ENCODE data around the gene CNDP1. TPM values are rescaled to one million over a fixed set of nuclear protein-coding genes. Genes with fewer than 3 reads are reported as not detected.

Gene CNDP1
- total and polyA plus RNA-seq, 2 donors (not counting 1 experiment from before 2014, with no cell fraction given): 0.19 to 0.57 TPM

DNA sequence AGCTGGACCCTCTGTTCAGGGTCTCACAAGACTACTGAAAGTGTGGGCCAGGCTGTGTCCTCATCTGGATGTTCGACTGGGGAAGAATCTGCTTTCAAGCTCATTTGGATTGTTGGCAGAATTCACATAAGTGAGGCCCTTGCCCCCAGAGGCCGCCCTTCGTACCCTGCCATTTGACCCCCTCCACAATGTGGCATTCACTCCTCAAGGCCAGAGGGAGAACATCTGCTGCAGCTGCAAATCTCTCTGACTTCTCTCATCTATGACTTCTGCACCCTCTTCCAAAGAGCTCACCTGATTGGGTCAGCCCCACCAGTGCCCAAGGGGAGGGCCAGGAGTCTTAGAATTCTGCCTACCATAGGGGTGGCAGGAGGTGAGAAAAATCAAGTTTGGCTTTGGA is 42.0 kb upstream of the CNDP1 start:
- Mint-ChIP-seq H3K4me1 (peaks cover 13% of the 10 kb centered on the region), H3K4me3 (no peak overlapping the region), H3K27ac (no peak overlapping the region), H3K9me3 (ENCODE audit: insufficient read depth) (no peaks in the 10 kb centered on the region), H3K27me3 (peaks cover 6% of the 10 kb centered on the region)
- no peak overlapping the region for H3K4me3 ChIP-seq (ENCODE audit: control extremely low read depth in 1 of 5, extremely low read depth in 1 of 5, insufficient read depth in 1 of 5, low read depth in 2 of 5, low read length in 4 of 5)
- ChIA-PET CTCF (interaction anchor here (1.4 to 5.2 kb wide), 4 partner anchors 138 to 297 kb away, joined by 4 to 75 read pairs (median 20); no protein-coding TSS in a partner anchor), POLR2A (no interaction called here)
- DNase-seq (no peak), ATAC-seq (ENCODE audit: low read depth) (no peak)
- H3K4me1 ChIP-seq (ENCODE audit: control insufficient read depth in 2 of 2, insufficient read depth in 2 of 2, low read length in 2 of 2): peaks cover 9 to 11% of the 10 kb centered on the region in 2 donors
- H2AFZ ChIP-seq (ENCODE audit: insufficient read depth, low read depth, low read length, poor library complexity, severe bottlenecking): no peak overlapping the region
- H3K9me3 ChIP-seq (ENCODE audit: control extremely low read depth in 1 of 3, control insufficient read depth in 2 of 3, insufficient read depth in 1 of 3, low read length in 2 of 3): peaks cover 0 to 8% (median 0%) of the 10 kb centered on the region in 3 donors
- peaks cover 10% of the 10 kb centered on the region for H3K79me2 ChIP-seq (ENCODE audit: control insufficient read depth, insufficient read depth, low read length)
- H3K27me3 ChIP-seq (replicated peaks in 1 of 4; ENCODE audit: control extremely low read depth in 1 of 4, control insufficient read depth in 3 of 4, insufficient read depth in 4 of 4, low read length in 3 of 4): no peaks in the 10 kb centered on the region
- H3K4me2 ChIP-seq (replicated peaks; ENCODE audit: low read depth, low read length, poor library complexity, severe bottlenecking): no peak overlapping the region
- TF ChIP-seq EZH2 (IDR thresholded peaks at IDR 0.05; ENCODE audit: borderline replicate concordance, insufficient read depth, low read depth, low read length, poor library complexity, severe bottlenecking): no peak
- TF ChIP-seq, protein P1, sequence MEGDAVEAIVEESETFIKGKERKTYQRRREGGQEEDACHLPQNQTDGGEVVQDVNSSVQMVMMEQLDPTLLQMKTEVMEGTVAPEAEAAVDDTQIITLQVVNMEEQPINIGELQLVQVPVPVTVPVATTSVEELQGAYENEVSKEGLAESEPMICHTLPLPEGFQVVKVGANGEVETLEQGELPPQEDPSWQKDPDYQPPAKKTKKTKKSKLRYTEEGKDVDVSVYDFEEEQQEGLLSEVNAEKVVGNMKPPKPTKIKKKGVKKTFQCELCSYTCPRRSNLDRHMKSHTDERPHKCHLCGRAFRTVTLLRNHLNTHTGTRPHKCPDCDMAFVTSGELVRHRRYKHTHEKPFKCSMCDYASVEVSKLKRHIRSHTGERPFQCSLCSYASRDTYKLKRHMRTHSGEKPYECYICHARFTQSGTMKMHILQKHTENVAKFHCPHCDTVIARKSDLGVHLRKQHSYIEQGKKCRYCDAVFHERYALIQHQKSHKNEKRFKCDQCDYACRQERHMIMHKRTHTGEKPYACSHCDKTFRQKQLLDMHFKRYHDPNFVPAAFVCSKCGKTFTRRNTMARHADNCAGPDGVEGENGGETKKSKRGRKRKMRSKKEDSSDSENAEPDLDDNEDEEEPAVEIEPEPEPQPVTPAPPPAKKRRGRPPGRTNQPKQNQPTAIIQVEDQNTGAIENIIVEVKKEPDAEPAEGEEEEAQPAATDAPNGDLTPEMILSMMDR (IDR thresholded peaks at IDR 0.05): no peak
- intact Hi-C loops (cut with micrococcal nuclease): loop anchor here (10.0 kb wide), 1 partner anchor 427 kb away; no protein-coding TSS in a partner anchor
- WGBS (ENCODE audit: insufficient coverage): 96% methylated on average over 3 of the region's 3 CpGs
- no peaks in the 10 kb centered on the region for H3K36me3 ChIP-seq (replicated peaks in 1 of 2; ENCODE audit: control extremely low read depth in 1 of 2, control insufficient read depth in 1 of 2, extremely low read depth in 1 of 2, insufficient read depth in 2 of 2, low read length in 1 of 2)
- no peaks in the 10 kb centered on the region for H4K20me1 ChIP-seq (ENCODE audit: control insufficient read depth, insufficient read depth, low read length, poor library complexity, severe bottlenecking)
- H3K9ac ChIP-seq (ENCODE audit: low read length): no peak overlapping the region
- H3K27ac ChIP-seq (ENCODE audit: low read length in 2 of 2): no peak overlapping the region

DNA sequence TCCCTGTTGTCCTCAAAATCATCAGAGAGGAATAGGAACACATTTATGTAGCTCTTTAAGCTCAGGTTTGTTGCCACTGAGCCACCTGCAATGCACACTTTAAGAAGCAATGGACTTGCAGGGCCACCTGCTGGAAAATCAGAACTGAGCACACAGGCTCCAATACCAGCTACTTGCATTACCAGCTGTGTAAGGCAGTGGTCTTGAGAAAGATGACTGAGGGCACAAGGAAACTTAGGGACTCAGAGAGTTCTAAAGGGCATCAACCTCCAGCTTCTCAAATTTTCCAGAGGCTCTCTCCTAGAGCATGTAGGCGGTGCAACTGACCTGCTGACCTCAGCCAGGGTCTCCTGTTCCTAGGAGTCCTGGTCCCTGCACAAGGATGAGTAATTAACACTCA is 40.6 kb upstream of the CNDP1 start:
- peak; percentile 72 for DNase-seq
- WGBS (ENCODE audit: insufficient coverage): no CpG with 5 or more reads among the region's 1 CpG
- TF ChIP-seq EZH2 (IDR thresholded peaks at IDR 0.05; ENCODE audit: borderline replicate concordance, insufficient read depth, low read depth, low read length, poor library complexity, severe bottlenecking): no peak
- TF ChIP-seq, protein P1 (IDR thresholded peaks at IDR 0.05): peak; percentile 71
- Histone ChIP-seq H4K20me1 (ENCODE audit: control insufficient read depth, insufficient read depth, low read length, poor library complexity, severe bottlenecking) (no peaks in the 10 kb centered on the region), H3K36me3 (replicated peaks in 1 of 2; ENCODE audit: control extremely low read depth in 1 of 2, control insufficient read depth in 1 of 2, extremely low read depth in 1 of 2, insufficient read depth in 2 of 2, low read length in 1 of 2) (no peaks in the 10 kb centered on the region), H3K79me2 (ENCODE audit: control insufficient read depth, insufficient read depth, low read length) (peaks cover 13% of the 10 kb centered on the region), H3K9ac (ENCODE audit: low read length) (no peak overlapping the region), H3K4me1 (ENCODE audit: control insufficient read depth in 2 of 2, insufficient read depth in 2 of 2, low read length in 2 of 2) (peaks cover 23 to 25% of the 10 kb centered on the region in 2 donors), H3K9me3 (ENCODE audit: control extremely low read depth in 1 of 3, control insufficient read depth in 2 of 3, insufficient read depth in 1 of 3, low read length in 2 of 3) (peaks cover 0 to 8% (median 0%) of the 10 kb centered on the region in 3 donors), H3K27ac (ENCODE audit: low read length in 2 of 2) (no peak overlapping the region), H3K4me2 (replicated peaks; ENCODE audit: low read depth, low read length, poor library complexity, severe bottlenecking) (no peak overlapping the region), H2AFZ (ENCODE audit: insufficient read depth, low read depth, low read length, poor library complexity, severe bottlenecking) (no peak overlapping the region), H3K4me3 (ENCODE audit: control extremely low read depth in 1 of 5, extremely low read depth in 1 of 5, insufficient read depth in 1 of 5, low read depth in 2 of 5, low read length in 4 of 5) (no peak overlapping the region), H3K27me3 (replicated peaks in 1 of 4; ENCODE audit: control extremely low read depth in 1 of 4, control insufficient read depth in 3 of 4, insufficient read depth in 4 of 4, low read length in 3 of 4) (no peaks in the 10 kb centered on the region)
- Mint-ChIP-seq H3K4me3 (peak overlapping the region; percentile 30), H3K27me3 (peaks cover 6% of the 10 kb centered on the region), H3K27ac (peak overlapping the region; percentile 37), H3K4me1 (peaks cover 25% of the 10 kb centered on the region), H3K9me3 (ENCODE audit: insufficient read depth) (no peaks in the 10 kb centered on the region)
- POLR2A ChIA-PET: no interaction called here
- intact Hi-C loops (cut with micrococcal nuclease): loop anchor here (1.0 to 10.0 kb wide), 3 partner anchors 140 to 429 kb away; no protein-coding TSS in a partner anchor
- ATAC-seq (ENCODE audit: low read depth): no peak
- CTCF ChIA-PET: interaction anchor here (0.6 to 5.2 kb wide), 12 partner anchors 58 to 1733 kb away, joined by 3 to 75 read pairs (median 4); no protein-coding TSS in a partner anchor

All from B cell (primary cell).